Stimulated activated CD8-positive, alpha-beta memory T cell treated with anti-CD3 and anti-CD28 coated beads, Interleukin-15, amount 100 ng/mL, for 4 hours (primary cell): ENCODE data around the gene MTNR1A.
"Not testable (repeated sequence)": the region's sequence is repeated elsewhere in the genome, so short reads cannot be mapped to it uniquely, and the experiment has no call there.

Source experiments
- DNase-seq, 2 donors: peaks; one replicate each; pipeline ENCODE4 v3.0.0-alpha.2; 2020; ENCODE audit warnings: low read depth in 2 of 2

The MTNR1A gene

DNA sequence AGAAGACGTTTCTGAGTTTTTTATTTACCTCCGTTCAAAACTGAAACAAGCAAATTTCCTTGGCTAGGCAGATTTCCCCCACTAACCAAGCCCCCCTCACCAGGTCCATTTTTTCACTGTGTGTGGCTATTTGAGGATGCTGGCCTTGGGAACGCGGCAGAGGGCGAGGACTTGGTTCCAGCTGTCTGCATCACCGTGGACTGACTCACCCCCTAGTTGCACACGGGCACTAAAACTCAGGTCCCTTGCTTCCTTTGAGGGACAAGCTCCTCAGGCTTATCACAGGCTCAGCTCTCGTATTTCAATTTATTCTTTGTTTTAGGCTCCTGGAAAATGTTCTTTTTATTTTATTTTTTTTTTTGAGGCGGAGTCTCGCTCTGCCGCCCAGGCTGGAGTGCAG lies 8.4 kb upstream of the MTNR1A start:
- no peak for DNase-seq

DNA sequence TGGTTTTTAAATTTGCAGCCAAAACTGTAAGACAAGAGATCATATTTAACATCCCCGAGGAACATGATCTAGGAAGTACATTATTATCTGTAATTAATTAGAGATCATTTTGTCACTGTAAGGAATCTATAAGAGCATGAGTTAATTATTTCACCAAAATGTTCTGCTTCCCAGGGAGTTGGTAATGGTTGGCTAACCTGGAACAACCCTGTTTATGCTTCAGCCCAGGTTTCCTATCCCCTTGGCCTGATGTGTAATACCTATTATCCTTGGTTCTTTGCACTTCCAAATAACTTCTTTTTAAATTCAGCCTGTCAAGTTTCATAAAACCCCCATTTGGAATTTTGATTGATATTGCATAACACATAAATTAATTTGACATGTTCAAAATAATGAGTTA lies 6.4 kb upstream of the MTNR1A start:
- no peak for DNase-seq

DNA sequence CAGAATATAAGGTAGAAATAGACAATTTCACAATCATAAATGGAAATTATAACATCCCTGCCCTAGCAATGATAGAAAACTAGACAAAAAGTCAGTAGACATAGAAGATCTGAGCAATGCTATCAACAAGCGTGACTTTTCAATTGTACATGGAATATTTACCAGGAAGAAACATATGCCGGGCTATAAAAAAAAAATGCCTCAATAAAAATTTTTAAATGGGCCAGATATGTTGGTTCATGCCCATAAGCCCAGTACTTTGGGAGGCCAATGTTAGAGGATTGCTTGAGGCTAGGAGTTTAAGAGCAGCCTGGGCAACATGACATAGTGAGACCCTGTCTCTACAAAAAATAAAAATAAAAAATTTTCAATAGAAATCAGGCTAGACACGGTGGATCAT lies 5.3 kb upstream of the MTNR1A start:
- DNase-seq = no peak

DNA sequence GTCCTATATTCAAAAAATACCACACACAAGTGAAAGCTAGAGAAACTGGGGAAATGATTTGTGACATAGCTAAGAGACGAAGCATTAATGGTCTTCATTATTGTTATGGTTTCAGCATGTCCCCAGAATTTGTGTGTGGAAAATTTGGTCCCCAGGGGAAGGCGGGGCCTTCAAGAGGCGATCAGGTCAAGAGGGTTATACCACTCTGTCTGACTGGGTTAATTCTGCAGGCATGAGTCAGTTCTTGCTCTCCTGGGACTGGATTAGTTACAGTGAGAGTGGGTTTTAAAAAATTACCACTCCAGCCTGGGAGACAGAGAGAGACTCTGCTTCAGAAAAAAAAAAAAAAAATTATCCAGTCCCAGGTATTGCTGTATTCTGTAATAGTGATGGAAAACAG lies 2.1 kb upstream of the MTNR1A start:
- no peak for DNase-seq

DNA sequence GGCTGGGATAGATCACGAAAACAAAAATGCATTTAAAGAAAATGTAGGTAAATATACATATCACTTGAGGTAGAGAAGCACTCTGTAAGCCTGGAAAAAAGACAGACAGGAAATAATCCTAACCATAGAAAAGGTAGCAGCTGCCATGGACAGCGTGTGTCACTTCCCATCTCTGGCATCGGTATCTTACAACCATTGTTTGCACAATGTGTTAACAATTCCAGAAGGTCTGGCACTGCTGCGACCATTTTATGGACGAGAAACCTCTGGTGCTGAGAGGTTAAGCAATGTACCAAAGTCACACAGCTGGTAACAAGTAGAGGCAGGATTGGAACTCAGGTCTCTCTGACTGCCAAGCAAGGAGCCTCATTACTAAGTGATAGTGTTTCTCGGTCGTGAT lies 1.7 kb upstream of the MTNR1A start:
- no peak for DNase-seq

DNA sequence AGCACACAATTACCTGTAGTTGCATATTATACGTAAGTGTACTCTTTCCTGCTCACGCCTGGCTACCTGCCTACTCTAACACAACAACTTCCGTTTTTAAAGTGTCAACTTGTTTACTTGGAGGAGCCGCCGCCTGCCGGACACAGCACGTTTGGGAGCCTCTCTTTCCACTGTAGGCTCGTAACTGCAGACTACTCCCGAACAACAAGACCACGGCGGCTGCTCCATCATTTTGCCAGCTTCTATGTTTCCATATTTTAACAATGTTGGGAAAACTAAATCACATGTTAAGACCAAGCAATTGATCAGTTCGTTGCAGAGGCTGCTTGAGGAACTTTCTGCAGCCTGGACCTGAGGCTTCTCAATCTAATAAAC lies 841 bp downstream of the MTNR1A start:
- DNase-seq = no peak

DNA sequence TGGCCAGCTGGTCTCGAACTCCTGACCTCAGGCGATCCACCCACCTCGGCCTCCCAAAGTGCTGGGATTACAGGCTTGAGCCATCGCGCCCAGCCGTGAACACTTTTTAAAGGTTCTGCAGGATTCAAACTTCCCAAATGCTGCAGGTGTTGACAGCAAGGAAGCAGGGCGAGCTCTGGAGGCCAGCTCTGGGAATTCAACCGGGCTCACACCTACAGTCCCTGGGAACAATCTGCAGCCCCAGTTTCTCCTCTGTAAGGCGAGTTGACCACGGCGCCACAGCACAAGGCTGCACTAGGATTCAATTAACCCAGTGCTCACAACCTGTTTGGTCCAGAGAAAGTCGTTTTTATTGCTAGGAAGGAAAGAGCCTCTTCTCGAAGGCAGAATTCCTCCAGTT lies 1.6 kb downstream of the MTNR1A start:
- no peak for DNase-seq

DNA sequence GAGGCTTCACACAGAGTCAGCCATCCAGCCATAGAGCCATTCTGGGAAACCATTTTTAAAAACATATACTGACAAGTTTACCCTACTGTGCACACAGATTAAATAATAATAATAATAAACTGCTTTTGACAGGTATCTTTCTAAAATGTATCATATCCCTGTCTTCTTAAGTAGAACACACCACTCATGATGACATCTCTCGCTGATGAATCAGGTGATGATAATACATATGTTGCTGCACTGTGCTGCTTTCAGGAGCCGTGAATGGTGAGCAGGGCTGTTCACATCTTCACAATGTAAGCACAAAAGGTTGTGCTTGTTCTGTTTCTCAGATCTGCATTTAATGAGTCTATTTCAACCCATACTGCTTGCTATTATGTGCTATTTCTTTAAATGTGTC lies 3.5 kb downstream of the MTNR1A start:
- no peak for DNase-seq

DNA sequence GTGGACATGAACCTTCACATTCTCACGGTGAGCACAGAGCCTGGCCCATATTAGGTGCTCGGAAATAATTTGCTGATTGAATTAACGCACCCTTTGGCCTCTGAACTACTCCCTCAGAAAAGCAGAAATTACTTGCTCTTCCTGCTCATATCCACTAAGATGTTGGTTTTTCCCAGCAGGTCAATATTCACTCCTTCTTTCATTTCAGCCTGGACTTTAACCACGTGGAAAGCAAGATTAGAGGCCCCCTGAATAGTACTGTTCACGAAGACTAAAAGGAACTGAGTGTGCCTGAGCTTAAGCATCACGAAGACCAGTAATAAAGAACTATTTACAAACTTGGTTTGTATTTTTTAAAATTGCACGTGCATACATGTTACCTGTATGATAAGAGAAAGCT lies 9.9 kb downstream of the MTNR1A start:
- DNase-seq = no peak

DNA sequence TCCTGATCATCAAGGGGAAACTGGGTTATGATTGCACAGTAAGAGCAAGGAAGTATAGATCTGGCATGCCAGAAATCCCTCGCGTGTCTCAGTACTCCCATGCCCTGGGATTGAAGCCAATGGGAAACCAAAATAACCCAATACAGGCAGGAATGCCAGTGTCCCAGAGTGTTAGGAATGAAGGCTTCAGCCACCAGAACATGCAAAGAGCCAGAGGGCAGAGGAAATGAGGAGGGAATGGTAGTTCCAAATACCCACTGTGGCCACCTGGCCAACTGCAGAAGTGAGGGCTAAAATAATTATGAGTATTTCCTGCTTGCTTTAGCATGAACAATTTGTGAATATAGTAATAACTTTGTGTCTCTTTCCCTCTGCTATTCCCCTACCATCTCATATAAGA lies 12.2 kb downstream of the MTNR1A start:
- DNase-seq = no peak

DNA sequence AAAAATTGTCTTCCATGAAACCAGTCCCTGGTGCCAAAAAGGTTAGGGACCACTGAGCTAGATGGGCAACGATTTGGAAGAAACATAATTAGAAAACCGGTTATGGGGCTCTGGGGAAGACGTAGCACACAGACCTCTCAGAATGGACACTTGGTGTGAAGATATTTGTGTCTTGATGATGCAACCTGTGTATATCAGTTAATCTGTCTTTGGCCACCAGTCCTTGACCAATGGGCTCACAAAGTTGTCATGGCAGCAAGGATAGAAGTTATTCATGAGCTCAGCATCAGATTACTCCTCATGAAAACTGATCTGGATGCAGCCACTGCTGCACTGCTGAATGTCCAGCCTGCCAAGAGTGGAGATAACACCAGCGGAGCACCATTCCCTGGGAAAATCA lies 13.6 kb downstream of the MTNR1A start:
- no peak for DNase-seq

DNA sequence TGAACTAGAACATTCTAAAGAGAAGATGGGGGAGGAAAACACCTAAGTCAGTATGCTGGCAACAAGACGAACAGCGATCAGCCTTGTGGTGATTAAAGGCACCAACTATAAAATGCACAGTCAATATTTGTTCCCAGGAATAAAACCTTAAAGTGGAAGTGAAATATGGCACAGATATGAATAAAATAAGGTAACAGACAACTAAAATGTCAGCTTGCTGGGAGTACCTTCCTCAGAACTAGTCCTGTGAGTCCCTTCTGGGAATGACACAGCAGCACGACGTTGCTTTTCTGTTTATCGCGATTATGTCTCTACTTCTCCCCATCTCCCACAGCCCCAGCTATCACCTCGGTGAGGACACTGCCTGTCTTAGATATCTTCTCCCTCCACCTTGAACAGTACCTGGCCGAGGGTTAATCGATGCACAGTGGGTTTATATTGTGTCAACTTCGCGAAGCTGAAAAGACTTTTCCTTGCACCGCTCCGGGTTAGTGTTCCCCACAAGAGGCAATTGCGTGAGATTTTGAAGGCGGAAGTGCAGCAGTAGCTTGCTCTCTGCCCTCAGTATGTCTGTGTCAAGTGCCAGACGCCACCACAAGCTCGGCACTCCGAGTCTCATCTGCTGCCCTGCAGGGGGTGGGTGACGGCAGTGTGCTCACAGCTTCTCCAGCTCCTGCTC lies 17.4 kb downstream of the MTNR1A start:
- DNase-seq = no peak

DNA sequence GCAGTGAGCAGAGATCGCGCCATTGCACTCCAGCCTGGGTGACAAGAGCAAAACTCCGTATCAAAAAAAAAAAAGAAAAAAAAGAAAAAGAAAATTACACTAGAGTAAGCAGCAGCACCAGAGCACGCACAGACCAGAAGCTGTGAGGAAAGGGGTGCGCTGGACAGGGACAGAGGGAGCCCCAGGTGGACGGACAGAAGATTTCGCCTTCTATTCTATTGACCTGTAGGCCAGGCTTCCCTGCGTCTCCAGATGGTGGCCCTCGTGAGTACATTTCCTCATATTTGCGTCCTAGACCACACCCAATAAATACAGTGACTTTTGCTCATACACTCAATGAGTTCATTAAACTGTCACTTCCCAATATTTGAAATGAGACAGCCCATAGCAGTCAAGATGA lies 19.1 kb downstream of the MTNR1A start:
- no peak for DNase-seq

DNA sequence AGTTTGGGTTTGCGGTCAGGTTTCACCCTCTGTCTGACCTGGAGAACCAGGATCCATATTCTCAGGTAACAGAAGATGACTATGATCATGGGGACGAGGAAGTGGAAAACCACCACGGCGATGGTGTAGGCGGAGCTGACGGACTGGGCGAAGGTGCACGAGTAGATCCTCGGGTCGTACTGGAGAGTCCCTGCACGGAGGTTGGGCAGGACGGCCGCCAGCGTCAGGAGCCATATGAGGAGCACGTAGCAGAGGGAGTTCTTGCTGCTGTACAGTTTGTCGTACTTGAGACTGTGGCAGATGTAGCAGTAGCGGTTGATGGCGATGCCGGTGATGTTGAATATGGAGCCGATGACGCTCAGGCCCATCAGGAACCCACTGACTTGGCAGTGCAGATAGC lies 21.3 kb downstream of the MTNR1A start:
- no peak for DNase-seq

DNA sequence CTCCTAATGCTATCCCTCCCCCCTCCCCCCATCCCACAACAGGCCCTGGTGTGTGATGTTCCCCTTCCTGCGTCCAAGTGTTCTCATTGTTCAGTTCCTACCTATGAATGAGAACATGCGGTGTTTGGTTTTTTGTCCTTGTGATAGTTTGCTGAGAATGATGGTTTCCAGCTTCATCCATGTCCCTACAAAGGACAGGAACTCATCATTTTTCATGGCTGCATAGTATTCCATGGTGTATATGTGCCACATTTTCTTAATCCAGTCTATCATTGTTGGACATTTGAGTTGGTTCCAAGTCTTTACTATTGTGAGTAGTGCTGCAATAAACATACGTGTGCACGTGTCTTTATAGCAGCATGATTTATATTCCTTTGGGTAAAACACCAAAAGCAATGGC lies 31.4 kb downstream of the MTNR1A start:
- DNase-seq = not testable (repeated sequence)

DNA sequence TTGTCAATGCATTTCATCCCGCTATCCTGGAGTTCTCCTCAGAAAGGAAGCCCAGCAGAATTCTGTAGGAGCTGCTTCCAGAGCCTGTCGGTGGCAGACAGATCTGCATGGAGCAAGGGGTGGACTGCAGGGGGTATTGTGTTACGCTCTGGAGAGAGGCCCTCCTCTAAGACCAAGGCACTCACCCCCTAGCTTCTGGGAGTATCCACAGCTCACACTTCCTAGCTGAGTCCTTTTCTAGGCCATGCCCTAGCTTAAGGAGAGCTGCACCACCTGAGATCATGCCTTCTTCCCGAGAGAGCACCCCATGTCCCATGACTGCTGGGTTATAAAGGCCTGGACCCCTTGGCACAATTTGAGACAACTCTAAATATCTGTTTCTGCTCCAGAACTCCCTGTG lies 39.1 kb downstream of the MTNR1A start:
- no peak for DNase-seq

DNA sequence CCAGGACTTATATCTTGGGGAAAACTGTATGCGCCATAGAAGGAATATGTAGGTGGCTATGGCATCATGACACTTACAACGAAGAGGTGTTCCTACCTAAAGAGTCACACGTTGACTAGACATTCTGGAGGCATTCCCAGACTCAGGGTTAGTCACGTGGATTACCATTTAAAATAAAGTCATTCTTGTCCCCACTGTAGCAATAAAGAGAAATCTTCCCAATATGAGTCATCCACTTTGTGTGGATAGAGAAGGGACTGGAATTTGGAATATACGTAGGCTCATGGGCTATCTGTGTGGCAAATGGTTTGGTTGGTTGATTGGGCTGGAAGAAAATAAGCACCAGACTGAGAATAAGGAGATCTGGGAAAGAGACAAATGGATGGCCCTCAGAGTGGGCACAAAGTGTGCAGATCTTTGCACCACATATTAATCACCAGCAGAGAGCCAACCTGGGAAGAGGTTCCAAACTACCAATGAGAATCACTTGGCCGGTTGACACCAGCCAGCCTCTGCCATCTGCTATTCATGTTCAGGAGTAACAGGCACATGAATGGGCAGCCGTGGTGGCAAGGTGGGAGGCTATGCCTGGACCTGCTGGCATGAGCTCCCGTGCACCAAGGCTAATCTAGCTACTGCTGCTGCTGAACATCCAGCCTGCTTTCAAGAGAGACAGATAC lies 41.0 kb downstream of the MTNR1A start:
- no peak for DNase-seq

DNA sequence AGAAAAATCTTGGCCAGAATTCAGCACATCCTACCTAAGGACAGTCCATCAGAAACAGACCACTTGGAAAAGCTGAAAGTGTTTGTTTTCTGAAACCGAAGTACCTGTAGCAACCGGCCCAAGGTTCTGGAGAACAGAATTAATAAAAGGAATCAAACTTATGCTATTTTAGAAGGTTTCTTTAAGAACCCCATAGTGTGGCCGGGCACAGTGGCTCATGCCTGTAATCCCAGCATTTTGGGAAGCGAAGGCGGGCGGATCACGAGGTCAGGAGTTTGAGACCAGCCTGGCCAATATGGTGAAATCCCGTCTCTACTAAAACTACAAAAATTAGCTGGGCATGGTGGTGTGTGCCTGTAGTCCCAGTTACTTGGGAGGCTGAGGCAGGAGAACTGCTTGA lies 50.6 kb downstream of the MTNR1A start:
- DNase-seq = not testable (repeated sequence)

DNA sequence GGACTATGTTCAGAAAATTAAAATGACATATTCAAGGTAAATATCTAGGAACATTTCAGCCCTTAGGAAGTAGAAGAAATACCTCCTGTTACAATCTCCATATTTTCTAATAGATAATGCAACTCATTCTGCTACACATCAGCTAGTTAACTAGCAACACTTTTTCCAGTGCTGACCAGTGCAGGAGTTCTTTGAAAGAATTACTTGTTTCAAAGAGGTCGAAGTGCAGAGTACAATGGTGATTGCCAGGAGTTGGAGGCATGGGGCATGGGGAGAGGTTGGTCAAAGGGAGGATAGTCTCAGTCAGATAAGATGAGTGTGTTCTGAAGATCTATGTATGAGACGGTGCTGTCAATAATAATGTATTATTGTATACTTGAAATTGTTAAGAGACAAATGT lies 53.1 kb downstream of the MTNR1A start:
- DNase-seq = no peak

DNA sequence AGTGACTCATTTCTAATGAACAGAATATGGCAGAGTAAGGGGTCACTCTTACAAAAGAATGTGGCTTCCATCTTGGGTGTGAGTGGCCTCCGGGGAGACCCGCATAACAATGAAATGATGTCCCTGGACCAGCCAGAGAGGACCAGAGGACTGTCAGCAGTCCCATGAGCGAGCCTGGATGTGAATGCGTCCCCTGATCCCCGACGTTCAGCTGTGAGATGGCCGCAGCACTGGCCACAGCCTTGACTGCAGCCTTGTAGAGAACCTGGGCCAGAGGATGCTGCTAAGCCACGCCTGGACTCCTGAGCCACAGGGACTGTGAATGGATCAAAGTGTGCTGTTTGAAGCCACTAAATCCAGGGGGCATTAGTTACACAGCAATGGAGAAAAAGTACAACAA lies 53.8 kb downstream of the MTNR1A start:
- no peak for DNase-seq

DNA sequence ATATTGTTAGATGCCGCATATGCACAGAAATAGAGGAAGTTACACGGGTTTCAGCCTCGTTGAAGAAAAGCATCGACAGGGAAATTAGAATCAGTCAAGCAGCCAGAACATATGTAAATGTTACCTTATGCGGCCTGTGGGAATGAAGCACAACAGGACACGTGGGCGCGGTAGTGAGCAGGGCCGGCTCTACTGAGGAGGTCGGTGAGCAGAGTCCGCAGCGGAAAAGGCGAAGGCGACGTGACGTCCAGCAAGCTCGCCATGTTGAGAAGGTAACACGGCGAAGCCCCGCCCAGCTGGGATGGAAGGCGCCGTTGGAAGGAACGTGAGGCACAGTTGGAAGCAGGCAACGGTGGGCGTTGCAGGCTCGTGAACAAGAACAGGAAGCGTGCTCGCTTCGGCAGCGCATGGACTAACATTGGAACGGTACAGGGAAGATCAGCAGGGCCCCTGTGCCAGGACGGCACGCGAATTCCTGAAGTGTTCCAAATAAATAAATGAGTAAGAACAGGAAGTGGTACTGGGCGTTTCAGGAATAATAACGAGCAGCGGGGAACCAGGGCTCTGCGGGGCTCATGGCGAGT lies 54.6 kb downstream of the MTNR1A start:
- no peak for DNase-seq

DNA sequence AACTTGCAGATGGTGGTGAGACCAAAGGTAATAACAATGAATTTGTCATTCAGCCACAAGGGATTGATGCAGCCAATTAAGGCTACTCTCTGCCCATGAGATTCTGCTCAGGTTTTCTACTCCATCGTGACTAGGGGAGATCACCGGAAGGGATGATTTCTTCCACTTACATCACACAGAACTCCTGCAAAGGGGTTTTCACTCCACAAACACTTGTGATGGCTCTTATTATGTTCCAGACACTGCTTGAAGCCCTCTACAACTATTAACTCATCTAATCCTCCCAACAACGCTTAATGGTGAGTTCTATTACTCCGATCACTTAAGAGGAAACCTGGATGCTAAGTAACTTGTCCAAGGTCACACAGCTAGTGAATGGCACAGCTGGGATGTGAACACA lies 55.9 kb downstream of the MTNR1A start:
- no peak for DNase-seq

DNA sequence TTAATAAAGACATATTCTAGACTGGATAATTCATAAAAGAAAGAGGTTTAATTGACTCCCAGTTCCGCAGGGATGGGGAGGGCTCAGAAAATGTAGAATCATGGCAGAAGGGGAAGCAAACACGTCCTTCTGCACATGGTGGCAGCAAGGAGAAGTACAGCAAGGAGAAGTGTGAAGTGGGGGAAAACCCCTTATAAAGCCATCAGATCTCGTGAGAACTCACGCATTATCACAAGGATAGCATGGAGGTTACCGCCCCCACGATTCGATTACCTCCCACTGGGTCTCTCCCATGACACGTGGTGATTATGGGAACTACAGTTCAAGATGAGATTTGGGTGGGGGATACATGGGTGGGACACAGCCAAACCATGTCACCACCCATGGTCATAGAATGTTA lies 58.3 kb downstream of the MTNR1A start:
- no peak for DNase-seq

DNA sequence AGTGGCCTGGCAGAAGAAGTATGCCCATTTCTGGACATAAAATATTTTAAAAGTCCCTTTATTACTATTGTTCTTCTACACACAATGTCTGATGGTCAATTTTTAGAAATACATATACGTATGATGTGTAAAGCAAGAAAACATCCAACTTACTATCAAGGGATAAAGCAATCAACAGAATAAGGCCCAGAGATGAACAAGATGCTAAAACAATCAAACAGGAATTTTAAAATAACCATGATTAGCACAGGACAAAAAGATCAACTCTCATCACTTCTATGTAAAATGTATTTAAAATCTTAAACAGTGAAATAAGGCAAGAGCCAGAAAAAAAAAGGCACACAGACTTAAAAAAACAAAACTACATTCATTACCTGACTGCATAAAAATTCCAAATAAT lies 60.9 kb downstream of the MTNR1A start:
- DNase-seq = no peak
